ENCODE measurements around the gene S100A11. TPM values are rescaled to one million over a fixed set of nuclear protein-coding genes. Genes with fewer than 3 reads are reported as not detected.

S100A11 gene
- total and polyA plus RNA-seq, 9 of the 15 experiments (the other 6 are each of a cell fraction or from before 2014, with no cell fraction given) = 131 to 808 (median 235) TPM

DNA sequence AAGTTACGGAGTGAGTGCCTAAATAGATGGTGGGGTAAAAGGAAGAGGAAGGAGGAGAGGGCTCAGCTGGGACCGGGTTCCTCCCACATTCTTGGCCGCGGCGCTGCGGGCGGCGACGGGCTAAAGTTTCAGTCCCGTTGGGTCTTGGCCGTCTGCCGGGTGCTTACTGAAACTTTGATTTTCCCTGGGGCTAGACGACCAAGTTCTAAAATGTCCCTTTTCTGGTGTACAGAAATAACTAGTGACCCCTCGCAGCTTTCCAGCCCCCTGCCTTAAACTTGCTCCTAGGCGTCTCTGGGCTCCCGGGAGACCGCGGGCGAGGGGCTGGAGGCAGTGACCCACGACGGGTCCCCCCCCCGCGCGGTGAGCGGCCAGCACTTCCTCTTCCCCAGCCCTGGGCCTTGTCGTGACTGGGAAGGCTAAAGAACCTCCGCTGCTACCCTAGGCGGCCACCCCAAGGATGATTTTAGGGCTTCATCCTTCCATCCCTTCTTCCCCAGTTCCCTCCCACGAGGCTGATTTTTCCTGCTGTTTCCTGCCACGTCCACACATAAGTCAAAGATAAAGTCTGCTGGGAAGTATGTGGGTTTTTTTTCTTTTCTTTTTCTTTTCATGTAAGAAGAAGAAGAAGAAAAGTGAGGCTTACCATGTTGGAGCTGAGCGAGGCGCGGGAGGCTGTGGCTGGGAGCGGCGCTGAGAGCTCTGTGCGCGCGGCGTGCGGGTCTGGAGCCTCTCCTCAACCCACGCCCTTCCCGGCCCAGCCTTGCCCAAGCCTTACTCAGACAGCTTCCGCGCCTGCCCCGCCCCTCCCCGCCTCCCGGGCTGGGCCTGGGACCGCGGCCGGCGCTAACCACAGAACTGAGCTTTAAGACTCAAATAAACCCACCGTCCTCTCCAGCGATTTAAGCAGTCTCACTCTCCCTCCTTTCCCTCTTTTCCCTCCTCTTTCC, at the start of gene S100A11 (continued):
- TF ChIP-seq, protein P1, sequence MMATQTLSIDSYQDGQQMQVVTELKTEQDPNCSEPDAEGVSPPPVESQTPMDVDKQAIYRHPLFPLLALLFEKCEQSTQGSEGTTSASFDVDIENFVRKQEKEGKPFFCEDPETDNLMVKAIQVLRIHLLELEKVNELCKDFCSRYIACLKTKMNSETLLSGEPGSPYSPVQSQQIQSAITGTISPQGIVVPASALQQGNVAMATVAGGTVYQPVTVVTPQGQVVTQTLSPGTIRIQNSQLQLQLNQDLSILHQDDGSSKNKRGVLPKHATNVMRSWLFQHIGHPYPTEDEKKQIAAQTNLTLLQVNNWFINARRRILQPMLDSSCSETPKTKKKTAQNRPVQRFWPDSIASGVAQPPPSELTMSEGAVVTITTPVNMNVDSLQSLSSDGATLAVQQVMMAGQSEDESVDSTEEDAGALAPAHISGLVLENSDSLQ (IDR thresholded peaks at IDR 0.05) = no peak
- peak; percentile 65; the same call in 1 of the 2 replicates for TF ChIP-seq KLF1 (tag; IDR thresholded peaks at IDR 0.05)
- no peak for TF ChIP-seq ZNF75A (CRISPR knock-in tag; IDR thresholded peaks at IDR 0.05)
- no peak for TF ChIP-seq ZNF253 (CRISPR knock-in tag; conservative IDR thresholded peaks at IDR 0.05)
- TF ChIP-seq ZBED1 (IDR thresholded peaks at IDR 0.05) = no peak
- TF ChIP-seq, protein P2, sequence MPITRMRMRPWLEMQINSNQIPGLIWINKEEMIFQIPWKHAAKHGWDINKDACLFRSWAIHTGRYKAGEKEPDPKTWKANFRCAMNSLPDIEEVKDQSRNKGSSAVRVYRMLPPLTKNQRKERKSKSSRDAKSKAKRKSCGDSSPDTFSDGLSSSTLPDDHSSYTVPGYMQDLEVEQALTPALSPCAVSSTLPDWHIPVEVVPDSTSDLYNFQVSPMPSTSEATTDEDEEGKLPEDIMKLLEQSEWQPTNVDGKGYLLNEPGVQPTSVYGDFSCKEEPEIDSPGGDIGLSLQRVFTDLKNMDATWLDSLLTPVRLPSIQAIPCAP (CRISPR knock-in tag; IDR thresholded peaks at IDR 0.05; ENCODE audit: borderline replicate concordance) = no peak
- TF ChIP-seq, protein P3, sequence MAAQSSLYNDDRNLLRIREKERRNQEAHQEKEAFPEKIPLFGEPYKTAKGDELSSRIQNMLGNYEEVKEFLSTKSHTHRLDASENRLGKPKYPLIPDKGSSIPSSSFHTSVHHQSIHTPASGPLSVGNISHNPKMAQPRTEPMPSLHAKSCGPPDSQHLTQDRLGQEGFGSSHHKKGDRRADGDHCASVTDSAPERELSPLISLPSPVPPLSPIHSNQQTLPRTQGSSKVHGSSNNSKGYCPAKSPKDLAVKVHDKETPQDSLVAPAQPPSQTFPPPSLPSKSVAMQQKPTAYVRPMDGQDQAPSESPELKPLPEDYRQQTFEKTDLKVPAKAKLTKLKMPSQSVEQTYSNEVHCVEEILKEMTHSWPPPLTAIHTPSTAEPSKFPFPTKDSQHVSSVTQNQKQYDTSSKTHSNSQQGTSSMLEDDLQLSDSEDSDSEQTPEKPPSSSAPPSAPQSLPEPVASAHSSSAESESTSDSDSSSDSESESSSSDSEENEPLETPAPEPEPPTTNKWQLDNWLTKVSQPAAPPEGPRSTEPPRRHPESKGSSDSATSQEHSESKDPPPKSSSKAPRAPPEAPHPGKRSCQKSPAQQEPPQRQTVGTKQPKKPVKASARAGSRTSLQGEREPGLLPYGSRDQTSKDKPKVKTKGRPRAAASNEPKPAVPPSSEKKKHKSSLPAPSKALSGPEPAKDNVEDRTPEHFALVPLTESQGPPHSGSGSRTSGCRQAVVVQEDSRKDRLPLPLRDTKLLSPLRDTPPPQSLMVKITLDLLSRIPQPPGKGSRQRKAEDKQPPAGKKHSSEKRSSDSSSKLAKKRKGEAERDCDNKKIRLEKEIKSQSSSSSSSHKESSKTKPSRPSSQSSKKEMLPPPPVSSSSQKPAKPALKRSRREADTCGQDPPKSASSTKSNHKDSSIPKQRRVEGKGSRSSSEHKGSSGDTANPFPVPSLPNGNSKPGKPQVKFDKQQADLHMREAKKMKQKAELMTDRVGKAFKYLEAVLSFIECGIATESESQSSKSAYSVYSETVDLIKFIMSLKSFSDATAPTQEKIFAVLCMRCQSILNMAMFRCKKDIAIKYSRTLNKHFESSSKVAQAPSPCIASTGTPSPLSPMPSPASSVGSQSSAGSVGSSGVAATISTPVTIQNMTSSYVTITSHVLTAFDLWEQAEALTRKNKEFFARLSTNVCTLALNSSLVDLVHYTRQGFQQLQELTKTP (IDR thresholded peaks at IDR 0.05; ENCODE audit: low read depth in 1 of 2, partially characterized antibody in 2 of 2) = no peak
- TF ChIP-seq, protein P4, sequence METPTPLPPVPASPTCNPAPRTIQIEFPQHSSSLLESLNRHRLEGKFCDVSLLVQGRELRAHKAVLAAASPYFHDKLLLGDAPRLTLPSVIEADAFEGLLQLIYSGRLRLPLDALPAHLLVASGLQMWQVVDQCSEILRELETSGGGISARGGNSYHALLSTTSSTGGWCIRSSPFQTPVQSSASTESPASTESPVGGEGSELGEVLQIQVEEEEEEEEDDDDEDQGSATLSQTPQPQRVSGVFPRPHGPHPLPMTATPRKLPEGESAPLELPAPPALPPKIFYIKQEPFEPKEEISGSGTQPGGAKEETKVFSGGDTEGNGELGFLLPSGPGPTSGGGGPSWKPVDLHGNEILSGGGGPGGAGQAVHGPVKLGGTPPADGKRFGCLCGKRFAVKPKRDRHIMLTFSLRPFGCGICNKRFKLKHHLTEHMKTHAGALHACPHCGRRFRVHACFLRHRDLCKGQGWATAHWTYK (CRISPR knock-in tag; IDR thresholded peaks at IDR 0.05) = no peak
- TF ChIP-seq MEIS2 (IDR thresholded peaks at IDR 0.05; ENCODE audit: partially characterized antibody) = no peak
- no peak for TF ChIP-seq CREB1 (IDR thresholded peaks at IDR 0.05)
- TF ChIP-seq CREB1 (CRISPR knock-in tag; IDR thresholded peaks at IDR 0.05) = 0 out of 2 replicates have a peak, but pooled peaks have one; percentile 42
- peak; percentile 77 for TF ChIP-seq NR2C1 (IDR thresholded peaks at IDR 0.05)
- TF ChIP-seq NR2C1 (tag; IDR thresholded peaks at IDR 0.05) = 0 out of 2 replicates have a peak, but pooled peaks have one; percentile 31
- 0 out of 4 replicates have a peak, but pooled peaks of 1 of the 2 experiments have one; percentile 17 for TF ChIP-seq KDM4B (IDR thresholded peaks at IDR 0.05; ENCODE audit: borderline replicate concordance in 2 of 2, low read depth in 1 of 2)
- TF ChIP-seq ZNF184 (CRISPR knock-in tag; IDR thresholded peaks at IDR 0.05) = no peak
- no peak for TF ChIP-seq HCFC1 (IDR thresholded peaks at IDR 0.05; ENCODE audit: low read depth, low read length)
- TF ChIP-seq E2F3 (CRISPR knock-in tag; IDR thresholded peaks at IDR 0.05) = no peak
- TF ChIP-seq FOXK1 (CRISPR knock-in tag; IDR thresholded peaks at IDR 0.05; ENCODE audit: borderline replicate concordance) = 0 out of 2 replicates have a peak, but pooled peaks have one; percentile 64
- TF ChIP-seq SMARCB1 (IDR thresholded peaks at IDR 0.05; ENCODE audit: insufficient read length, low read depth) = no peak
- no peak for TF ChIP-seq HLTF (IDR thresholded peaks at IDR 0.05)
- TF ChIP-seq ZNF23 (CRISPR knock-in tag; IDR thresholded peaks at IDR 0.05) = no peak
